GM18873 (cell line): ENCODE measurements around the gene SUMF2.
"Not testable (repeated sequence)": the region's sequence is repeated elsewhere in the genome, so short reads cannot be mapped to it uniquely, and the experiment has no call there.

Source experiments
- ATAC-seq: cut with Tn5 transposase; IDR thresholded peaks from one replicate; pipeline ENCODE4 v1.9.1; 2021; ENCODE audit warnings: mild to moderate bottlenecking, moderate library complexity, moderate number of reproducible peaks; ENCODE audit not compliant: unreplicated experiment, low FRiP score

SUMF2 gene

GRCh38 chr7:56063882-56064625, at the start of gene SUMF2:
TSS of gene SUMF2 (plus strand) at chr7:56064286. CDS start at chr7:56064312, 26 bp downstream.
- peak; percentile 83 for ATAC-seq

DNA sequence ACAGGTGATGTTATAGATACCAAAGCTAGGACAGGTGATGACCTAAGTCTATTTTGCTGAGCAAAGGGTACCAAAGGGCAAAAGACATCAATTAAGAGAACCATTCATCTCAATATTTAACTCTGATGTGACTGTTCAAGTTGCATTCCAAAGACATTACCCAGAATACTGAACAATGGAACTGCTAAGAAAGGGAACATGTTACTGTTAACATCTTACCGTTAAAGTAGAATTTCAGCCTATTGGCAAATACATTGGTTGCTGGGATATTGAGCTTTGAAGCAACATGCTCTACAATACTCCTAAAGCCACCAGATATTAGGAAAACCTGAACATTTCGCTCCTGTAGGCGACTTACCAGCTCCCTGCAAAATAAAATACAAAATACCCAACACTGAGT, 47.1 kb upstream of the SUMF2 start:
- not testable (repeated sequence) for ATAC-seq

DNA sequence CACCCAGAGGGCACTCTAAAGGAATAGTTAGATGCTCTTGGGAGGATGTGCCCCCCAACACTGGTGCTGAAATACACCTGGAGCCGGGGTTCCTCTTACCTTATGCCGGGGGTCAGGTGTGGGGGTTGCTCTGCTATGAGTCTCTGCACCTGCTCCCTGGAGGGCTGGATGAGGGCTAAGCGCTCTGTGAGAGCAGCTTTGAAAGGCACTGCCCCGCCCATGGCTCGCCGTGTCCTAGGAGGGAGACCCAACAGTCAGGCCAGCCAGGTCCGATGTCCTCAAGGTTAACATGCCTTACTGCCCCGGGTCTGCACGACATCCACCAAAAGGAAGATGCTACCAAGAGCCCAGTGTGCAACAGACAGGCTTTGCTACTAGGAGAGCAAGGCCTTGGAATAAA, 44.6 kb upstream of the SUMF2 start:
- ATAC-seq: no peak

GRCh38 chr7:56023500-56023899, 40.6 kb upstream of the SUMF2 start:
- no peak for ATAC-seq

GRCh38 chr7:56026538-56026937, 37.5 kb upstream of the SUMF2 start:
- ATAC-seq: no peak

- no peak for ATAC-seq
These were observed 35.0 kb upstream of the SUMF2 start for GRCh38 chr7:56028942-56029630.

GRCh38 chr7:56030340-56030739, 33.7 kb upstream of the SUMF2 start:
- no peak for ATAC-seq

- ATAC-seq: not testable (repeated sequence)
These were observed 32.5 kb upstream of the SUMF2 start for GRCh38 chr7:56031556-56031955.

DNA sequence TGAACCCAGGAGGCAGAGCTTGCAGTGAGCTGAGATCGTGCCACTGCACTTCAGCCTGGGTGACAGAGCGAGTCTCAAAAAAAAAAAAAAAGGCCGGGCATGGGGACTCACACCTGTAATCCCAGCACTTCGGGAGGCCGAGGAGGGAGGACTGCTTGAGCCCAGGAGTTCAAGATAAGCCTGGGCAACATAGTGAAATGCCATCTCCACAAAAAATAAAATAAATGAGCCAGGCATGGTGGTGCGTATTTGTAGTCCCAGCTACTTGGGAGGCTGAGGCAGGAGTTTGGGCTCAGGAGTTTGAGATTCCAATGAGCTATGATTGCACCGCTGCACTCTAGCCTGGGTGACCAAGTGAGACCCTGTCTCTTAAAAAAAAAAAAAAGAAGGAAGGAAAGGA, 31.5 kb upstream of the SUMF2 start:
- not testable (repeated sequence) for ATAC-seq

DNA sequence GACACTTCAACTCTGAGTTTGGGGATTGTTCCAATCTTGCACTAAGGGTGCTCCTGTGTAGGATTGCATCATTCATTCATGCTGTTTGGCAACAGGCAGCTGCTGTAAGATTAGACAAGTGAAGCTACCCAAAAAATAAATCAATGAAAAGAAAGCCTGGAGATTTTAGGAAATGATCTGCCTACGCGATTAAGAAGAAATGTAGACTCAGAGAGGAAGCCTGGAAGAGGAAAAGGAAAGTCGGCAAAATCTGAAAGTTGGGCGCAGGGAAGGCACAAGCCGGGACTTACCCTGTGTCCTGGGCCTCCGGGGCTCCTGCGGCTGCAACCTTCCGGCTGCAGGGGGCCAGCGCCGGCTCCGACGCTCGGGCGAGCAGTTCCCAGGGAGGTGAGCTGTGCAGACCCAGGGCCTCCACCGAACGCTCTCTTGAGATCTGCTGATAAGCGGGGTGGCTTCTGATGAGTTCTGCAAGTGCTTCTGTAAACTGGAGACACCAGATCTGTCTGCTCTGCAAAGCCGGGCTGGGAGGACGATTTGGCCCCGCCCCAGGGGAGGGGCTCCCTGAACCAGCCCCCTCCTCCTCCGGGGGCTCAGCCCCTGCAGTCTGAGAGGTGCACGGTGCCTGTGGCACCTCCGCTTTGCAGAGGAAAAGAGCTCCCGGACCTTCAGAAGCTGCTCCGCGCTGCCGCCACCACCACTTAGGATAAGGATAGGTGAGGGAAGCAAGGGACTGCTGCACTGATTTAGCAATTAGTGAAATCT, 30.2 kb upstream of the SUMF2 start:
- ATAC-seq: peak; percentile 96

- ATAC-seq: no peak
These were observed 23.4 kb upstream of the SUMF2 start for GRCh38 chr7:56040730-56041129.

GRCh38 chr7:56045758-56046157, 18.3 kb upstream of the SUMF2 start:
- not testable (repeated sequence) for ATAC-seq

- no peak for ATAC-seq
These were observed 17.2 kb upstream of the SUMF2 start for GRCh38 chr7:56046721-56047445.

GRCh38 chr7:56047446-56048116, 16.5 kb upstream of the SUMF2 start:
- ATAC-seq: not testable (repeated sequence)

- ATAC-seq: no peak
These were observed 15.8 kb upstream of the SUMF2 start for GRCh38 chr7:56048245-56048644.

GRCh38 chr7:56048763-56049162, 15.3 kb upstream of the SUMF2 start:
- not testable (repeated sequence) for ATAC-seq

- no peak for ATAC-seq
These were observed 13.1 kb upstream of the SUMF2 start for GRCh38 chr7:56051053-56051338.

DNA sequence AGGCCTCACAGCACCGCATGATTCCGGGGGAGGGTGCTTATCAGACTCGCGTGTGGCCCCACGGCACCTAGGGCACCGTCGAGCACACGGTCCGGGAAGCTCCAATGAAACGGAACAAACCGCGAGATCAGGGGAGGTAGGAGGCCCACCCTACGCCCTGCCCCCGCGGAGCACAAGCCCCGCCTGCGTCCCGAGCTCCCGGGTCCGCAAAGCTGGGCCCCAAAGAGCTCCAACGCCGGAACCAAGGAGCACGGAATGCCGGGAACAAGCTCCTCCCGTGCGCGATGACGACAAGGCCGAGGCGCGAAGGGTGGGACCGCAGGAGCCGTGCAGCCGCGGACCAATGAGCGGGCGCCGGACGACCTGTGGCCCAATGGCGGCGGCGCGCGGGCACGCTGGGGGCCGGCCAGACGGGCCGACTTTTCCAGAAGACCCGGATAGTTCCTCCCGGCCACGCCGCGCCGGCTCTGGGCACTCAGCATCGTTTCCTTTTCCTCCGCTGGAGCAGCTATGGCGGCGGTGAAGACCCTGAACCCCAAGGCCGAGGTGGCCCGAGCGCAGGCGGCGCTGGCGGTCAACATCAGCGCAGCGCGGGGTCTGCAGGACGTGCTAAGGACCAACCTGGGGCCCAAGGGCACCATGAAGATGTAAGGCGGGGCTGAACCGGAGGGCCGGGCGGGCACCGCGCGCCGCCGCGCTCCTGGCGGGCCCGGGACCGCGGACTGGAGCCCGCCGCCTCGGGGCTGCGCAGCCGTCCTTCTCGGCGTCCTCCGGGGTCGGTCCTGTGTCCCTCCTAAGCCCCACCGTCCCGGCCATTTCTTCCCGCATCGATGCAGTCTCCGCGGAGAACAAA, 12.5 kb upstream of the SUMF2 start, which contains the start of the genes CCT6A and PSPH:
Gene CCT6A, plus strand, starts transcription at position 427 of the 853 bp plus-strand sequence. Its CDS starts 84 bp downstream, at position 511.
Gene PSPH, minus strand, starts transcription at position 106 of the 853 bp plus-strand sequence. CDS start 30,232 bp downstream, outside the sequence.
- ATAC-seq: peak; percentile 93

- ATAC-seq: no peak
These were observed 10.7 kb upstream of the SUMF2 start for GRCh38 chr7:56053379-56053778.
